ELR (cell line): ENCODE data around the gene EEF1A2.

Experiments
- DNase-seq: peaks from one replicate; pipeline ENCODE4 v3.0.0-alpha.2; 2015; ENCODE audit warnings: low read depth

The EEF1A2 gene

GRCh38 chr20:63449796-63450730, 48.8 kb downstream of the EEF1A2 start:
- no peak for DNase-seq

DNA sequence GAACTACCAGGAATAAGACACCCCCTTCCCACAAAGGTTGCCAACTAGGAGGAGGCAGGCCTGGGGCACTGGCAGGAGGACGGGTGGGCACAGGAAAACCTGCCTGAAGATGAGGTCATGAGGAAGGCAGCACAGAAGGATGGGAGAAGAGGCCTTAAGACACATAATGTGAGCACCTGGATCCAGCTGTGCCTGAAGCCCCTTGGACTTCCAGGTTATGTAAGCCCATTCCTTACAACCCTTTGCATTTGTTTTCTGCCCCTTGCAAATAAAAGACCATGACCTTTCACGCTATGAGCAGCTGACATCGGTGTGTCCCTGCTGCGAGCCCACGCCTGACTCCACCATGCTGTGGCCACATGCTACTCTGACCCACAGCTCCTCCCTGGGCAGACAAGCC, 49.9 kb downstream of the EEF1A2 start:
- no peak for DNase-seq

GRCh38 chr20:63448031-63448430, 50.9 kb downstream of the EEF1A2 start:
- no peak for DNase-seq

DNA sequence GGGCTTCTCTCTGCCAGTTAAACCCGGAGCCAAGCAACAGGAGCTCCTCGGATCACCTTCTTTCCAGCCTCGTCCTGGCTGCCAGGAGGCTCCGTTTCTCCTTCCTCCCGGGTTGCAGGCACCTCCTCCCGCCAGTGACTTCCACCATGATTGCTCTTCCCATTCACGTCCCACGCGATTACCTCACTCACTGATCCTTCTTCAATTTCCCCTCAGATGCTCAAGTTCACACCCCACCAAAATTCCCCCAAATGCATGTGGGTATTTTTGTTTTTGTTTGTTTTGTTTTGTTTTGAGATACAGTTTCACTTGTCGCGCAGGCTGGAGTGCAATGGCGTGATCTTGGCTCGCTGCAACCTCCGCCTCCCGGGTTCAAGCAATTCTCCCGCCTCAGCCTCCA, 51.6 kb downstream of the EEF1A2 start:
- DNase-seq = no peak

DNA sequence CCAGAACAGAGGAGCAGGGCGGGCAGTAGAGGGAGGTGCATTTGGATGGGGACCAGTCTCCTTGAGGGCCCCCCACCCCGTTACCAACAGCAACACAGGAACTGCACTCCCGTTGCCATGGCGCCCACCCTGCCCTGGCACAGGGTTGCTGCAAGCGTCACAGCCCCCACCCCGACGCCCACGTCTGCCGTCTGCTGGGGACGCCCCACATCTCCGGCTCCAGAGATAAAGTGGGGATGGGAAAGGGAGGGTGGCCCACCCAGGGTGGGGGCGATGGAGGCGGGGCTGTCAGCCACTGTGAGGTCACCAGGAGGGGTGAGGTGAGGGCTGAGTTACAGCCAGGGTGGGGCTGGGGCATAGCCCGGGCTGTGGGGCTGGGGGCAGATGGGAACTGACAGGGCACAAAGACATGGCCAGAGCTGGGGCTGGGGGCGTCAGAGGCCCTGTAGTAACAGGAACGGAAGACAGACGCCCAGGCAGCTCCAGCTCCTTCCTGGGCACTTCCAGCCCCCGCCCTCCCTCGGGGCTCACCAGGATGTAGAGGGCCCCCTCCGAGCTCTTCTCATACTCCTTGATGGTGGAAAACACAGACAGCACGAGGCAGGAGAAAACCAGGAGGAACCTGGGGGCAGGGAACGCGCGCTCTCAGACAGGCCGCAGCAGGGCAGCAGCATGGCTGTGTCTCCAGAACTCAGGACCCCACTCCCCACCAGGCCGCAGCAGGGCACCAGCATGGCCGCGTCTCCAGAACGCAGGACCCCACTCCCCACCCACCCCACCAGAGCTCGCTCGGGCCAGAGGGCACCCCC, 52.5 kb downstream of the EEF1A2 start:
- DNase-seq = no peak

DNA sequence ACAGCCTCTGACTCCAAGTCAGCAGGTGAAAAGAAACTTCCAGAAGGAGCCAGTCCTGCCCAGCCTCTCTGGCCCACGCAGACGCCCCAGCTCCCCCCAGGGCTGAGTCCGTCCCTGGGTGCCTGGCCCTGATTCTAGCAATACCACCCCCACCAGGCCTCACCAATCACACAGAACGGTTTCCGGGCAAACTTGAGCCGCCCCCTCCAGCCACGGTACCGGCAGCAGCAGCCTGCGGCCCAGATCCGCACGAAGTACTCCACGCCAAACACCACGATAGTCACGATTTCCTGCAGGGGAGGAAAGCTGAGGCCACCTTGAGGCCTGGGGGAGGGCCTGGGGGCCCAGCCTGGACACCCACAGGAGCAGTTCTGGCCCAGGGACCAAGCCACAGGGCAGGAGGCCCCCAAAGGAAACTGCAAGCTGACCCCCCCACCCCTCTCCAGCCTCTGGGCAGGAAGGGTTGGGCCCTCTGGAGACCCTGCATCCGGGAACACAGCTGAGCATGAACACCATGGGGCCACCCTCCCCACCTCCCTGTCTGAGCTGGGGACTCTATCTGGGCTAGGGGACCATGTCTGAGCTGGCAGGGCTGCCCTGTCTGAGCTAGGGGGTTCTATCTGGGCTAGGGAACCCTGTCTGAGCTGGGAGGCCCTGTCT, 53.7 kb downstream of the EEF1A2 start:
- DNase-seq = no peak

DNA sequence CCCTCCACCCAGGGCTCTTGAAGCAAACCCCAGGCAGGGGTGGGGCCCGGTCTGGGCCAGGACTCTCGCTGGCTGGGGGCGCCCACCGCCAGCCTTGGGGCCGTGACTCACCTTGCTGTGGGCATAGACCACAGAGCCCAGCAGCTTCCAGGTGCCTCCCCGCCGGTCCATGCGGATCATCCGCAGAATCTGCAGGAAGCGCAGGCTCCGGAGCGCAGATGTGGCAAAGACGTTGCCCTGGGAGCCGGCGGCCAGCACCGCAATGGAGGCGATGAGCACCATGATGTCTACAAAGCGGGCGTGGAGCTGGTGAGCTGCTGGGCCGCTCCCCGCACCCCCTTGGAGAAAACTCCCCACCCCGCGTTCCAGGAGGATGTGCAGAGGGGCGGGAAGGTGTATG, 54.3 kb downstream of the EEF1A2 start:
- DNase-seq = no peak

- DNase-seq = no peak
Observed at GRCh38 chr20:63443606-63444395, 55.1 kb downstream of the EEF1A2 start.

GRCh38 chr20:63442100-63442493, 56.8 kb downstream of the EEF1A2 start:
- peak; percentile 47 for DNase-seq

DNA sequence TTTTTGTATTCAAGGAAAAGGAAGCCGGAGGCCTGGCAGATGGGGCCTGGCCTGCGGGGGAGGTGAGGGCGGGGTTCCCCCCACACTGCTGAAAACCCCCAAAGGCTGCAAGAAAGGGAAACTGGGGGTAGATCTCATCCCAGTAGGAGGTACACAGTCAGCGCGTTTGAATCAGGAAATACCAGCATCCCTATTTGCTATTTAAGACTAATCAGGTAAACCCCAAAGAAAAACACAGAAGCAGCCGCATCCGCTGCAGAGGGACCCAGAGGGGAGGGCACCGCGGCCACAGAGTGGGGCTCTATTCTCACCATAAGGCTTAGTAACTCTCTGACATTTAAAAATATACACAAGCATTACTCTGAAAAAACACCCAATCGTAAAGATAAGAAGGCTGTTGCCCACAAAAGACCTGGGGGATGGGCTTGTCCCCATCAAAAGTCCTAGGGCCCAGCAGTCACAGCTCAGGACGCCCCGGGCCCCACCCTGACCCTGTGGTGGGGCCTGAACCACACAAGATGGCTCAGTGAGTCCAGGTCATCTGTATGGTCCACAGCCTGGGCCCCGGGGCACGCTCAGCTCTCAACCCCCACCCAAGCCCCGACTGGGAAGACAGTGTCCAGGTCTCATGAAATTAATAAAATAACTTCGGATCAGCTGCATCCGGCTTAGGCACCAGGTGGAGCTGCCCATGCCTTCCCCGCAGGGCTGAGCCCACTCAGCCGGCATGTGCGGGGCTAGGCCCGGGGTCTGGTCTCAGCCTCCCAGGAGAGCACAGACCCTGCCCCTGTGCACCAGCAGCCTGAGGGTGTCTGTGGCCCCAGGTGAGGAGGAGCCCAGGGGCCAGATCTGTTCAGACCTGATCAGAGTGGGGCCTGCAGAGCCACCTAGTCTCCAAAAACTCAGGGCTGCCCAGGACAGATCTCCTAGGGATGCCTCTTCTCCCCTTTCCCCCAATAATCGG, 57.5 kb downstream of the EEF1A2 start:
- no peak for DNase-seq

DNA sequence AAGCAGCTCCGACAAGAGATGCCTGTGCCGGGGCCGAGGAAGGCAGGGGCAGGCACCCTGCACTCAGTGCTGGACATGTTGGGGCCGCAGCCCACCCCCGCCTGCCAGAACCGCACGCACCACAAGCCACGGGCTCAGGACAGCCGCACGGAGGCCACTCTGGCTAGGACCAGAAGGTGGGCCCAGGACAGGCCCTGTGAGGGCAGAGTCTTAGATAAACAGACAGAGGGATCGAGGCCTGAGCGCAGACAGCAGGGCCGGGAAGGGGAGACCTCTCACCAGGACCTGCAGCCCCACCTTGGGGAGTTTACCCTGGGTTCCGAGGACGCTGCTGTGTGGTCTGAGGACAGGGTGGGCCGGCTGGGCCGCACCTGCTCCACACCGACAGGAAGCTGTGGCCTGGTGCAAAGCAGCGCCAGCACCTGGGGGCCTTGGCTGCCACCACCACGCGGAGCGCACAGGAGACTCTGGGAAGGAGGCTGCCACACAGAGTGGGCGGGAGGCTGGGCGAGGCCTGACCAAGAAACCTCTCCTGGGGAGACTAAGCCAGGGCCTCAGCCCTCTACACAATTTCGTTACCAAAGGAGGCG, 58.4 kb downstream of the EEF1A2 start:
- no peak for DNase-seq

- no peak for DNase-seq
Observed at GRCh38 chr20:63439866-63440265, 59.0 kb downstream of the EEF1A2 start.

- no peak for DNase-seq
Observed at GRCh38 chr20:63438121-63438520, 60.8 kb downstream of the EEF1A2 start.
